Natural killer cell treated with Interleukin-12 subunit alpha and Interleukin-12 subunit beta and Interleukin-15 and Interleukin-18, amount 100 ng/mL, for 72 hours (primary cell): Measurements from ENCODE around the gene PCDHA6. TPM values are rescaled to one million over a fixed set of nuclear protein-coding genes. Genes with fewer than 3 reads are reported as not detected.
"Not testable (repeated sequence)": the region's sequence is repeated elsewhere in the genome, so short reads cannot be mapped to it uniquely, and the experiment has no call there.

Experiments
- ATAC-seq, 2 donors: fragments of 150-1000 bp; cut with Tn5 transposase in 1 of 2; sonication (Bioruptor Pico), chemical (Tn5 transposase) in 1 of 2; 2 replicates each; pipeline ENCODE4 v1.10.0; 2021
- DNase-seq: peaks from one replicate; pipeline ENCODE4 v3.0.0; 2022; ENCODE audit warnings: low spot score
- H3K27ac Mint-ChIP-seq, 2 donors: 1 replicate in 1 of 2; 2 replicates in 1 of 2; pipeline ENCODE4 v1.8.0; 2022; ENCODE audit warnings: mixed read lengths in 2 of 2, mild to moderate bottlenecking in 1 of 2, moderate library complexity in 1 of 2
- H3K27me3 Mint-ChIP-seq, 2 donors: 1 replicate in 1 of 2; 2 replicates in 1 of 2; pipeline ENCODE4 v1.8.0; 2022; ENCODE audit warnings: mixed read lengths in 2 of 2
- H3K36me3 Mint-ChIP-seq: one replicate; pipeline ENCODE4 v1.8.0; 2022; ENCODE audit warnings: mixed read lengths
- H3K4me1 Mint-ChIP-seq, 2 donors: 1 replicate in 1 of 2; 2 replicates in 1 of 2; pipeline ENCODE4 v1.8.0; 2022; ENCODE audit warnings: low read depth in 2 of 2, mixed read lengths in 2 of 2, mild to moderate bottlenecking in 1 of 2
- H3K4me3 Mint-ChIP-seq: one replicate; pipeline ENCODE4 v1.8.0; 2022; ENCODE audit warnings: mixed read lengths
- H3K9me3 Mint-ChIP-seq: 2 replicates; pipeline ENCODE4 v1.8.0; 2022; ENCODE audit warnings: mixed read lengths
- total RNA-seq, 2 donors: library from RNA; stranded (reverse); gene quantifications; one replicate each; pipeline ENCODE4 v1.2.3, GENCODE V29; 2022

The PCDHA6 gene, protein sequence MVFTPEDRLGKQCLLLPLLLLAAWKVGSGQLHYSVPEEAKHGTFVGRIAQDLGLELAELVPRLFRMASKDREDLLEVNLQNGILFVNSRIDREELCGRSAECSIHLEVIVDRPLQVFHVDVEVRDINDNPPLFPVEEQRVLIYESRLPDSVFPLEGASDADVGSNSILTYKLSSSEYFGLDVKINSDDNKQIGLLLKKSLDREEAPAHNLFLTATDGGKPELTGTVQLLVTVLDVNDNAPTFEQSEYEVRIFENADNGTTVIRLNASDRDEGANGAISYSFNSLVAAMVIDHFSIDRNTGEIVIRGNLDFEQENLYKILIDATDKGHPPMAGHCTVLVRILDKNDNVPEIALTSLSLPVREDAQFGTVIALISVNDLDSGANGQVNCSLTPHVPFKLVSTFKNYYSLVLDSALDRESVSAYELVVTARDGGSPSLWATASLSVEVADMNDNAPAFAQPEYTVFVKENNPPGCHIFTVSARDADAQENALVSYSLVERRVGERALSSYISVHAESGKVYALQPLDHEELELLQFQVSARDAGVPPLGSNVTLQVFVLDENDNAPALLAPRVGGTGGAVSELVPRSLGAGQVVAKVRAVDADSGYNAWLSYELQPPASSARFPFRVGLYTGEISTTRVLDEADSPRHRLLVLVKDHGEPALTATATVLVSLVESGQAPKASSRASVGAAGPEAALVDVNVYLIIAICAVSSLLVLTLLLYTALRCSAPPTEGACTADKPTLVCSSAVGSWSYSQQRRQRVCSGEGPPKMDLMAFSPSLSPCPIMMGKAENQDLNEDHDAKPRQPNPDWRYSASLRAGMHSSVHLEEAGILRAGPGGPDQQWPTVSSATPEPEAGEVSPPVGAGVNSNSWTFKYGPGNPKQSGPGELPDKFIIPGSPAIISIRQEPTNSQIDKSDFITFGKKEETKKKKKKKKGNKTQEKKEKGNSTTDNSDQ
- not detected for total RNA-seq

DNA sequence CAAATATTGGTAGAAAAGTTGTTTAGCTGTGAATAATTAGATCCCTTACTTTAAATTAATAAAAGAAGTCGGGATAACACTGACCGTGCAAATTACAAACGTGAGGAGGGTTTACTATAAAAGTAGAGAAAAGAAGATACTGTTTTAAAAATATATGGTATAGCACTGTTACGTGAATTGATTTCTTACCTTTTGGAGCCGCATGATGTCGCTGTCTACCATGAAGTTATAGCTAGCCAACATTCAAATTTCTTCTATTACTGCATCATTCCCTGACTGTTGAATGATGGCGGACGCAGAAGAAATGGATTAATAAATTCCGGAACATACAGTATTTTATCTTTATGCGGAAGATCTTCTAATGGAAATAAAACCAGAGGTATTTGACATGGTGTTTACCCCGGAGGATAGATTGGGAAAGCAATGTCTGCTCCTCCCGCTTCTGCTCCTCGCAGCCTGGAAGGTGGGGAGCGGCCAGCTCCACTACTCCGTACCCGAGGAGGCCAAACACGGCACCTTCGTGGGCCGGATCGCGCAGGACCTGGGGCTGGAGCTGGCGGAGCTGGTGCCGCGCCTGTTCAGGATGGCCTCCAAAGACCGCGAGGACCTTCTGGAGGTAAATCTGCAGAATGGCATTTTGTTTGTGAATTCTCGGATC, at the start of gene PCDHA6:
Gene PCDHA6, plus strand, starts transcription at position 257 of the 658 bp plus-strand sequence. Its CDS starts 132 bp downstream, at position 389.
- Mint-ChIP-seq H3K27ac (no peak within 1 kb of the TSS), H3K36me3 (peaks cover 7% of the 10 kb centered on the region), H3K27me3 (peaks cover 7 to 13% of the 10 kb centered on the region in 2 donors), H3K9me3 (peaks cover 6% of the 10 kb centered on the region), H3K4me3 (no peak within 1 kb of the TSS), H3K4me1 (no peaks in the 10 kb centered on the region)
- DNase-seq (no peak), ATAC-seq (no peak)

DNA sequence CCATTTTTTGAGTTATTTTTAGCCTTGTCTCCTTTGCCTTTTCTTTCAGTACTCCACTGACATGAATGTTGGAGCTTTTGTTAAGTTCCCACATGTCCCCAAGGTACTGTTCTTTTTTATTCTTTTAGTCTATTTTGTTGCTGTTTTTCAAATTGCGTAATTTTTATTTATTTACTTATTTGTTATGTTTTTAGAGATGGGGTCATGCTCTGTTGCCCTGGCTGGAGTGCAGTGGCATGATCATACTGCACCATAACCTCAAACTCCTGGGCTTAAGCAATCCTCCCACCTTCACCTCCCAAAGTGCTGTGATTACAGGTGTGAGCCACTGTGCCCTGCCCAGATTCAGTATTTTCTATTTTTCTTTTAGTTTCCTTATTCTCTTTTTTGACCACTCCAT, 47.2 kb upstream of the PCDHA6 start:
- Mint-ChIP-seq H3K36me3 (peaks cover 33% of the 10 kb centered on the region), H3K4me1 (no peaks in the 10 kb centered on the region), H3K27me3 (peaks cover 0 to 2% of the 10 kb centered on the region in 2 donors), H3K4me3 (no peak overlapping the region), H3K27ac (no peak overlapping the region), H3K9me3 (peaks cover 17% of the 10 kb centered on the region)
- ATAC-seq (no peak), DNase-seq (no peak)

DNA sequence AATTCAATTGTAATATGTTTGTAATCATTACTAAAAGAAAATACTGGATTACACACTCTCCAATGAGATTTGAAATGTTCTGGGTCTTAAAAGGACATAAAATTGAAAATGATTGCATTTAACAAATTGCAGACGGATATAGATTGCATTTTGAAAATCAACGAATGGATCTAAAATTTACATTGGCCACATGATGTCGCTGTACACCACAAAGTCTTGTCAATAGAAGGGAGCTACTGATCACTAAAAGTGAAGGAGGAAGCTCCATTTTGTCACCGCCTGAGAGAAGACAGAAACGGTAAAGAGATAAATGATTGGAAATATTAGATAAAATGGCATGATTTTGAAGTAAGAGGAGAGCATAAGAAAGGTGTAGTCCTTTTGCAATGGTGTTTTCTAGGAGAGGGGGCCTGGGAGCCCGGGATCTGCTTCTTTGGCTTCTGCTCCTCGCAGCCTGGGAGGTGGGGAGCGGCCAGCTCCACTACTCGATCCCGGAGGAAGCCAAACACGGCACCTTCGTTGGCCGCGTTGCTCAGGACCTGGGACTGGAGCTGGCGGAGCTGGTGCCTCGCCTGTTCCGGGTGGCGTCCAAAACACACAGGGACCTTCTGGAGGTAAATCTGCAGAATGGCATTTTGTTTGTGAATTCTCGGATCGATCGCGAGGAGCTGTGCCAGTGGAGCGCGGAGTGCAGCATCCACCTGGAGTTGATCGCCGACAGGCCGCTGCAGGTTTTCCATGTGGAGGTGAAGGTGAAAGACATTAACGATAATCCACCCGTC, 41.7 kb upstream of the PCDHA6 start, which contains the start of gene PCDHA1:
Gene PCDHA1, plus strand, starts transcription at position 236 of the 782 bp plus-strand sequence.
- H3K4me1 Mint-ChIP-seq = no peaks in the 10 kb centered on the region
- H3K27ac Mint-ChIP-seq = no peak within 1 kb of the TSS
- H3K27me3 Mint-ChIP-seq = peaks cover 4 to 6% of the 10 kb centered on the region in 2 donors
- no peak for ATAC-seq
- no peak for DNase-seq
- H3K4me3 Mint-ChIP-seq = no peak within 1 kb of the TSS
- H3K9me3 Mint-ChIP-seq = peaks cover 9% of the 10 kb centered on the region
- peaks cover 18% of the 10 kb centered on the region for H3K36me3 Mint-ChIP-seq

- ATAC-seq, H3K27ac Mint-ChIP-seq, H3K9me3 Mint-ChIP-seq, H3K4me3 Mint-ChIP-seq, H3K4me1 Mint-ChIP-seq, H3K27me3 Mint-ChIP-seq, DNase-seq: not testable (repeated sequence)
- peaks cover 12% of the 10 kb centered on the region for H3K36me3 Mint-ChIP-seq
Observed at GRCh38 chr5:140787422-140787821, 40.3 kb upstream of the PCDHA6 start.

DNA sequence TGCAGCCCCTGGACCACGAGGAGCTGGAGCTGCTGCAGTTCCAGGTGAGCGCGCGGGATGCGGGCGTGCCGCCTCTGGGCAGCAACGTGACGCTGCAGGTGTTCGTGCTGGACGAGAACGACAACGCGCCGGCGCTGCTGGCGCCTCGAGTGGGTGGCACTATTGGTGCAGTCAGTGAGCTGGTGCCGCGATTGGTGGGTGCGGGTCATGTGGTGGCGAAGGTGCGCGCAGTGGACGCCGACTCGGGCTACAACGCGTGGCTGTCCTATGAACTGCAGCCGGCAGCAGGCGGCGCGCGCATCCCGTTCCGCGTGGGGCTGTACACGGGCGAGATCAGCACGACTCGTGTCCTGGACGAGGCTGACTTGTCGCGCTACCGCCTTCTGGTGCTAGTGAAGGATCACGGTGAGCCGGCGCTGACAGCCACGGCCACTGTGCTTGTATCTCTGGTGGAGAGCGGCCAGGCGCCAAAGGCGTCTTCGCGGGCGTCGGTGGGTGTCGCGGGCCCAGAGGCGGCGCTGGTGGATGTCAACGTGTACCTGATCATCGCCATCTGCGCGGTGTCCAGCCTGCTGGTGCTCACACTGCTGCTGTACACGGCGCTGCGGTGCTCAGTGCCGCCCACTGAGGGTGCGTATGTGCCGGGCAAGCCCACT, 39.8 kb upstream of the PCDHA6 start:
- not testable (repeated sequence) for DNase-seq, H3K27ac Mint-ChIP-seq, H3K4me1 Mint-ChIP-seq, H3K9me3 Mint-ChIP-seq, H3K4me3 Mint-ChIP-seq, H3K27me3 Mint-ChIP-seq, ATAC-seq
- H3K36me3 Mint-ChIP-seq = peaks cover 15% of the 10 kb centered on the region

DNA sequence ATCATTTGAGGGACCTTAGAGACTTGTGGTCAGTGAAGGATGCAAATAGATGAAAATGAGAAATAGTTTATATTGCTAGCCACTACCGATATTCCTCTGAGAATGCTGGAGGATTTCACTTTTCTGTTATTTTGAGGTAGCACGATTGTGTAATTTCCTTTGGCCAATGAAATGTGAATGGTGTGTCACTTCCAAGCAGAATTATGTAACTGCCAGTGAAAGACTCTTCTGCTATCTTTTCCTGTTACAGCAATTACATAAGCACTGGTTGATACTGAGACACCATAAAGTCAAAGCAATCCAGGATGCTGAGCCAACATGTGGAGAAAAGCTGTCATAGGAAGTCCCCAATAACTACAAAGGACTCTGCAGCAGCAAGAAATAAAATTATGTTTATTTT, 36.7 kb upstream of the PCDHA6 start:
- peaks cover 7 to 18% of the 10 kb centered on the region in 2 donors for H3K27me3 Mint-ChIP-seq
- peaks cover 10% of the 10 kb centered on the region for H3K36me3 Mint-ChIP-seq
- peaks cover 6% of the 10 kb centered on the region for H3K9me3 Mint-ChIP-seq
- H3K4me3 Mint-ChIP-seq = no peak overlapping the region
- ATAC-seq = no peak
- H3K4me1 Mint-ChIP-seq = no peaks in the 10 kb centered on the region
- DNase-seq = no peak
- no peak overlapping the region for H3K27ac Mint-ChIP-seq

DNA sequence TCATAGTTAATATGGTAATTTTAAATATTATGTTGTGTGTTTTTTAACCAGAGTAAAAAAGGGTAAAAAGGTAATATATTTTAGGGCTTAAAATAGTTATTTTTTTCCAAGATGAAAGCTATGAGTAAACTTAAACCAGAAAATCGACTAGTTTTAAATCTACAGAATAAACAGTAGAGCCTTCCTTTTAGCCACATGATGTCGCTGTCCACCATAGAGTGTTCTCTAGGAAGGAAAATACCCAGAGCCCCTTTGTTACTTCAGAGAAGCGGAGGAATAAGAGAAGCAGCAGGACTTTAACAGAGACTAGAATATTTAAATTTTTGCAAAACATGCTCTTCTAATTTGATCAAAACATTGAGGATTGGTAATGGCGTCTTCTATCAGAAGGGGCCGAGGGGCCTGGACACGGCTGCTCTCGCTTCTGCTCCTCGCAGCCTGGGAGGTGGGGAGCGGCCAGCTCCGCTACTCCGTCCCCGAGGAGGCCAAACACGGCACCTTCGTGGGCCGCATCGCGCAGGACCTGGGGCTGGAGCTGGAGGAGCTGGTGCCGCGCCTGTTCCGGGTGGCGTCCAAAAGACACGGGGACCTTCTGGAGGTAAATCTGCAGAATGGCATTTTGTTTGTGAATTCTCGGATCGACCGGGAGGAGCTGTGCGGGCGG, 33.0 kb upstream of the PCDHA6 start, which contains the start of gene PCDHA2:
Gene PCDHA2, plus strand, starts transcription at position 258 of the 664 bp plus-strand sequence.
- Mint-ChIP-seq H3K4me1 (no peaks in the 10 kb centered on the region), H3K9me3 (peaks cover 6% of the 10 kb centered on the region), H3K27ac (no peak within 1 kb of the TSS), H3K4me3 (no peak within 1 kb of the TSS), H3K36me3 (peaks cover 6% of the 10 kb centered on the region), H3K27me3 (peaks cover 3 to 17% of the 10 kb centered on the region in 2 donors)
- DNase-seq (no peak), ATAC-seq (no peak)

DNA sequence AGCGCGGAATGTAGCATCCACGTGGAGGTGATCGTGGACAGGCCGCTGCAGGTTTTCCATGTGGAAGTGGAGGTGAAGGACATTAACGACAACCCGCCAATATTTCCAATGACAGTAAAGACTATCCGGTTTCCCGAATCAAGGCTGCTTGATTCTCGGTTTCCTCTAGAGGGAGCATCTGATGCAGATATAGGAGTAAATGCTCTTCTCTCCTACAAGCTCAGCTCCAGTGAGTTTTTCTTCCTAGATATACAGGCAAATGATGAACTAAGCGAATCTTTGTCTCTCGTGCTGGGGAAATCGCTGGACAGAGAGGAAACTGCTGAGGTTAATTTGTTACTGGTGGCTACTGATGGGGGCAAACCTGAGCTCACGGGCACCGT, 32.5 kb upstream of the PCDHA6 start:
- ATAC-seq (no peak), DNase-seq (no peak)
- no peak overlapping the region for H3K27ac Mint-ChIP-seq
- H3K4me1 Mint-ChIP-seq = no peaks in the 10 kb centered on the region
- H3K9me3 Mint-ChIP-seq = peaks cover 6% of the 10 kb centered on the region
- H3K4me3 Mint-ChIP-seq = no peak overlapping the region
- H3K27me3 Mint-ChIP-seq = peaks cover 3 to 19% of the 10 kb centered on the region in 2 donors
- peaks cover 5% of the 10 kb centered on the region for H3K36me3 Mint-ChIP-seq

- not testable (repeated sequence) for DNase-seq, H3K4me3 Mint-ChIP-seq, H3K36me3 Mint-ChIP-seq, ATAC-seq, H3K4me1 Mint-ChIP-seq, H3K9me3 Mint-ChIP-seq, H3K27ac Mint-ChIP-seq
- H3K27me3 Mint-ChIP-seq = peaks cover 3 to 19% of the 10 kb centered on the region in 2 donors
Observed at GRCh38 chr5:140796072-140796717, 31.6 kb upstream of the PCDHA6 start.

- Mint-ChIP-seq H3K36me3 (peaks cover 5% of the 10 kb centered on the region), H3K27ac (no peak overlapping the region), H3K4me3 (no peak overlapping the region), H3K9me3 (peaks cover 3% of the 10 kb centered on the region), H3K4me1 (no peaks in the 10 kb centered on the region), H3K27me3 (peaks cover 3 to 19% of the 10 kb centered on the region in 2 donors)
- ATAC-seq (no peak), DNase-seq (no peak)
Observed at GRCh38 chr5:140796718-140797095, 31.1 kb upstream of the PCDHA6 start.

DNA sequence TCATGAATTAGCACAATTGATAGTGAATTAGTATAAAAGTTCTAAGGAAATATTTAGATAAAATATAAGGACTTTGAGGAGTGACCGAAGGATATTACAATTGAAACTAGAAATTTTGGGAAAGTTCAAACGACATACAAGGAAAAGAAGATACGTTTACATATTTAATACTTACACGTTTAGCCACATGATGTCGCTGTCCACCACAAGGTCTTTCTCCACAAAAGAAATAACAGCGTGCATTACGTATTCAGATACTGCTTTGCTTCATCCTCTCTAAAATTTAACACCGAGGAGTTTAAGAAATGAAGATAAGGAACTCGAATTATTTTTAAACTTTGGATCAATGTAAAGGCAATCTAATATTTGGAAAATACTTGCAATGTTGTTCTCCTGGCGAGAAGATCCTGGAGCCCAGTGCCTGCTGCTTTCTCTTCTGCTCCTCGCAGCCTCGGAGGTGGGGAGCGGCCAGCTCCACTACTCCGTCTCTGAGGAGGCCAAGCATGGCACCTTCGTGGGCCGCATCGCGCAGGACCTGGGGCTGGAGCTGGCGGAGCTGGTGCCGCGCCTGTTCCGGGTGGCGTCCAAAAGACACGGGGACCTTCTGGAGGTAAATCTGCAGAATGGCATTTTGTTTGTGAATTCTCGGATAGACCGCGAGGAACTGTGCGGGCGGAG, 26.8 kb upstream of the PCDHA6 start, which contains the start of gene PCDHA3:
Gene PCDHA3, plus strand, starts transcription at position 242 of the 678 bp plus-strand sequence.
- no peak for ATAC-seq
- no peak within 1 kb of the TSS for H3K27ac Mint-ChIP-seq
- no peaks in the 10 kb centered on the region for H3K4me1 Mint-ChIP-seq
- no peaks in the 10 kb centered on the region for H3K36me3 Mint-ChIP-seq
- H3K9me3 Mint-ChIP-seq = peaks cover 7% of the 10 kb centered on the region
- no peak for DNase-seq
- peaks cover 2 to 15% of the 10 kb centered on the region in 2 donors for H3K27me3 Mint-ChIP-seq
- H3K4me3 Mint-ChIP-seq = no peak within 1 kb of the TSS
